Liver (tissue), 9 donors: Measurements from ENCODE around the gene THEM5. TPM values are rescaled to one million over a fixed set of nuclear protein-coding genes. Genes with fewer than 3 reads are reported as not detected.

Experiments used
- DNase-seq: peaks from one replicate; pipeline ENCODE4 v3.0.0-alpha.2; 2017; ENCODE audit warnings: low spot score
- H3K27ac ChIP-seq, 2 donors: one replicate each; pipeline ENCODE4 v1.7.0; 2013; ENCODE audit warnings: inconsistent platforms in 2 of 2, low read length in 2 of 2, control low read depth in 1 of 2, low read depth in 1 of 2, mild to moderate bottlenecking in 1 of 2
- H3K27me3 ChIP-seq, 4 donors: one replicate each; pipeline versions ENCODE4 v1.6.1 to v1.7.0; 2013; ENCODE audit warnings: low read length in 3 of 4, inconsistent platforms in 1 of 4, mild to moderate bottlenecking in 1 of 4, moderate library complexity in 1 of 4; ENCODE audit not compliant: control insufficient read depth in 4 of 4, insufficient read depth in 4 of 4
- H3K36me3 ChIP-seq, 4 donors: one replicate each; pipeline versions ENCODE4 v1.6.1 to v1.7.0; 2013; ENCODE audit warnings: low read length in 3 of 4, mild to moderate bottlenecking in 3 of 4, low read depth in 1 of 4, moderate library complexity in 1 of 4; ENCODE audit not compliant: control insufficient read depth in 4 of 4, insufficient read depth in 3 of 4
- H3K4me1 ChIP-seq, 4 donors: one replicate each; pipeline versions ENCODE4 v1.6.1 to v1.7.0; 2013; ENCODE audit warnings: low read length in 3 of 4, mild to moderate bottlenecking in 3 of 4, moderate library complexity in 1 of 4; ENCODE audit not compliant: control insufficient read depth in 4 of 4, insufficient read depth in 4 of 4
- H3K4me3 ChIP-seq, 3 donors: one replicate each; pipeline versions ENCODE4 v1.6.1 to v1.7.0; 2013; ENCODE audit warnings: low read length in 3 of 3, control low read depth in 1 of 3, low read depth in 1 of 3, mild to moderate bottlenecking in 1 of 3
- H3K9ac ChIP-seq, 2 donors: one replicate each; pipeline ENCODE4 v1.7.0; 2013; ENCODE audit warnings: low read length in 2 of 2, mild to moderate bottlenecking in 2 of 2, moderate library complexity in 2 of 2, control low read depth in 1 of 2, low read depth in 1 of 2
- H3K9me3 ChIP-seq, 4 donors: one replicate each; pipeline versions ENCODE4 v1.6.1 to v1.7.0; 2013; ENCODE audit warnings: low read length in 3 of 4; ENCODE audit not compliant: control insufficient read depth in 4 of 4
- FOXA1 ChIP-seq: IDR thresholded peaks from 2 replicates; pipeline ENCODE4 v1.6.1; 2016; ENCODE audit warnings: antibody characterized with exemption
- FOXA2 ChIP-seq: IDR thresholded peaks from 2 replicates; pipeline ENCODE4 v1.6.1; 2016; ENCODE audit warnings: antibody characterized with exemption
- HNF4A ChIP-seq, 2 donors: conservative IDR thresholded peaks; 2 replicates each; pipeline ENCODE4 v1.6.1; 2016; ENCODE audit warnings: antibody characterized with exemption in 2 of 2, mild to moderate bottlenecking in 2 of 2
- HNF4G ChIP-seq: IDR thresholded peaks from 2 replicates; pipeline ENCODE4 v1.6.1; 2016; ENCODE audit warnings: antibody characterized with exemption
- JUND ChIP-seq, 2 donors: IDR thresholded peaks; 2 replicates each; pipeline ENCODE4 v1.6.1; 2016; ENCODE audit warnings: antibody characterized with exemption in 2 of 2
- NR2F2 ChIP-seq: IDR thresholded peaks from 2 replicates; pipeline ENCODE4 v1.6.1; 2016; ENCODE audit warnings: antibody characterized with exemption
- REST ChIP-seq: IDR thresholded peaks from 2 replicates; pipeline ENCODE4 v1.6.1; 2016; ENCODE audit warnings: antibody characterized with exemption, mild to moderate bottlenecking
- SP1 ChIP-seq: IDR thresholded peaks from 2 replicates; pipeline ENCODE4 v1.6.1; 2018; ENCODE audit warnings: antibody characterized with exemption, mild to moderate bottlenecking
- TAF1 ChIP-seq: conservative IDR thresholded peaks from 2 replicates; pipeline ENCODE4 v1.6.1; 2016; ENCODE audit warnings: antibody characterized with exemption, mild to moderate bottlenecking
- WGBS: extraction: QIAGEN DNeasy Blood & Tissue Kit; methylation state at CpG from one replicate; pipeline ENCODE4 v1.1.7; 2013; 5-methylcytosine and 5-hydroxymethylcytosine counted together
- polyA plus RNA-seq, 2 donors: library from polyadenylated mRNA; stranded (reverse) in 1 of 2; unstranded in 1 of 2; fragments of 200-250 nt in 1 of 2; fragments of >200 nt in 1 of 2; fragmentation: Nextera tagmentation in 1 of 2; extraction: Ambion mirVana in 1 of 2; gene quantifications; one replicate each; pipeline versions ENCODE4 v1.2.1 to v1.2.3, GENCODE V29; 2013 to 2015
- total RNA-seq, 2 donors: library from RNA; depleted of rRNA; stranded (reverse); fragments of >200 nt; gene quantifications; one replicate each; pipeline ENCODE4 v1.2.3, GENCODE V29; 2014
- donor health status: healthy.
- donor health status: healthy.
- donor health status: healthy.
- donor health status: healthy.
- donor health status: healthy.

Gene THEM5
- total and polyA plus RNA-seq, 4 donors, result 0.09 TPM; not detected in 3

- Histone ChIP-seq H3K27me3 (no peaks in the 10 kb centered on the region), H3K27ac (peak overlapping the region in 1 of 2 donors; percentile 6), H3K36me3 (peaks cover 2 to 12% (median 4%) of the 10 kb centered on the region in 4 donors), H3K9ac (peak overlapping the region in 1 of 2 donors; percentile 16), H3K9me3 (no peaks in the 10 kb centered on the region), H3K4me3 (peak overlapping the region in 1 of 3 donors; percentile 77), H3K4me1 (peaks cover 19 to 79% (median 66%) of the 10 kb centered on the region in 4 donors)
- DNase-seq, result no peak
- TF ChIP-seq HNF4G (no peak), JUND (IDR thresholded peaks at IDR 0.05) (no peak), TAF1 (no peak), NR2F2 (no peak), SP1 (no peak), REST (no peak)
- WGBS, result 54% methylated on average over 4 of the region's 4 CpGs
These were observed 24.0 kb downstream of the THEM5 start for GRCh38 chr1:151829352-151830046.

- H3K27me3 ChIP-seq, result no peaks in the 10 kb centered on the region
- WGBS, result 20% methylated on average over 12 of the region's 12 CpGs
- H3K36me3 ChIP-seq, result peaks cover 2 to 12% (median 4%) of the 10 kb centered on the region in 4 donors
- TF ChIP-seq REST, result peak; percentile 93
- TF ChIP-seq HNF4A (conservative IDR thresholded peaks at IDR 0.05), result no peak
- H3K4me3 ChIP-seq, result no peak overlapping the region
- no peak for DNase-seq
- no peaks in the 10 kb centered on the region for H3K9me3 ChIP-seq
- no peak overlapping the region for H3K27ac ChIP-seq
- peaks cover 16 to 78% (median 64%) of the 10 kb centered on the region in 4 donors for H3K4me1 ChIP-seq
- no peak overlapping the region for H3K9ac ChIP-seq
These were observed 24.6 kb downstream of the THEM5 start for GRCh38 chr1:151828921-151829320.

GRCh38 chr1:151827853-151828252 lies 25.7 kb downstream of the THEM5 start:
- H3K9ac ChIP-seq, result no peak overlapping the region
- 51% methylated on average over 9 of the region's 9 CpGs for WGBS
- no peaks in the 10 kb centered on the region for H3K9me3 ChIP-seq
- H3K27ac ChIP-seq, result peak overlapping the region in 1 of 2 donors; percentile 23
- no peak for DNase-seq
- peaks cover 2 to 12% (median 4%) of the 10 kb centered on the region in 4 donors for H3K36me3 ChIP-seq
- H3K4me3 ChIP-seq, result no peak overlapping the region
- TF ChIP-seq FOXA1, result no peak
- TF ChIP-seq FOXA2, result no peak
- H3K27me3 ChIP-seq, result no peaks in the 10 kb centered on the region
- H3K4me1 ChIP-seq, result peaks cover 11 to 79% (median 62%) of the 10 kb centered on the region in 4 donors
